ENCODE results near the gene CLIC3.

Gene CLIC3

GRCh38 chr9:136963751-136964150 is 32.6 kb downstream of the CLIC3 start:
- DNase-seq (ENCODE audit: low read depth), result no peak
- H3K4me3 ChIP-seq (ENCODE audit: low read depth, low read length), result no peak overlapping the region
- no peak for TF ChIP-seq CTCF (IDR thresholded peaks at IDR 0.05; ENCODE audit: insufficient read depth, low read depth, low read length, missing control alignments)

GRCh38 chr9:136963341-136963740 is 33.0 kb downstream of the CLIC3 start:
- DNase-seq (ENCODE audit: low read depth), result no peak

GRCh38 chr9:136962701-136963248 is 33.6 kb downstream of the CLIC3 start:
- DNase-seq (ENCODE audit: low read depth), result no peak
- no peak overlapping the region for H3K4me3 ChIP-seq (ENCODE audit: low read depth, low read length)
- TF ChIP-seq CTCF (IDR thresholded peaks at IDR 0.05; ENCODE audit: insufficient read depth, low read depth, low read length, missing control alignments), result no peak

More at GRCh38 chr9:136963341-136963740, 33.0 kb downstream of the CLIC3 start:
- H3K4me3 ChIP-seq (ENCODE audit: low read depth, low read length), result no peak overlapping the region
- no peak for TF ChIP-seq CTCF (IDR thresholded peaks at IDR 0.05; ENCODE audit: insufficient read depth, low read depth, low read length, missing control alignments)

- TF ChIP-seq CTCF (IDR thresholded peaks at IDR 0.05; ENCODE audit: insufficient read depth, low read depth, low read length, missing control alignments), result no peak
Measured at GRCh38 chr9:136962163-136962562, 34.2 kb downstream of the CLIC3 start.

GRCh38 chr9:136961279-136962065 is 34.9 kb downstream of the CLIC3 start:
- DNase-seq (ENCODE audit: low read depth), result no peak
- no peak for TF ChIP-seq CTCF (IDR thresholded peaks at IDR 0.05; ENCODE audit: insufficient read depth, low read depth, low read length, missing control alignments)
- no peak overlapping the region for H3K4me3 ChIP-seq (ENCODE audit: low read depth, low read length)

More at GRCh38 chr9:136962163-136962562, 34.2 kb downstream of the CLIC3 start:
- no peak for DNase-seq (ENCODE audit: low read depth)
- H3K4me3 ChIP-seq (ENCODE audit: low read depth, low read length), result no peak overlapping the region

- no peak for TF ChIP-seq CTCF (IDR thresholded peaks at IDR 0.05; ENCODE audit: insufficient read depth, low read depth, low read length, missing control alignments)
- H3K4me3 ChIP-seq (ENCODE audit: low read depth, low read length), result no peak overlapping the region
- DNase-seq (ENCODE audit: low read depth), result no peak
Measured at GRCh38 chr9:136960938-136961275, 35.5 kb downstream of the CLIC3 start.

All from GM12865 (cell line).